ENCODE measurements around the gene KLHL1.

Gene KLHL1

GRCh38 chr13:69999875-70000274 is 108.4 kb downstream of the KLHL1 start:
- DNase-seq: no peak

GRCh38 chr13:69997061-69997460 is 111.2 kb downstream of the KLHL1 start:
- DNase-seq: no peak

DNA sequence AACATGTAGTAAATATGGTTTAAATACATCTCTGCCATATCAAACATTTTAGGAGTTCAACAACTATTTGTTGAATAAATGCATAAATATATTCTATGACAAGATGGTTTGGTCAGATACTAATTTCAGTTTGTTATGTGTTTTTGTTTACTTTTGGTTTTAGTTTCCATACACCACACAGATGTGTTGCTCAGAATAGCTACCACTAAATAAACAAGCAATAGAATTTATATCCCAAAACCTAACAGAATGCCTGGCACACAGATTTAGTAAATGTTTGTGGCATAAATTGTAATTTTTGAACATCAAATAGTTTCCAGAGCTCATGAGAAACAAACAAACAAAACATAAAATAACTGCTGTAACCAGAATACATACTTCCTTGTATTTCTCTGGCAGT is 127.5 kb downstream of the KLHL1 start:
- no peak for DNase-seq

DNA sequence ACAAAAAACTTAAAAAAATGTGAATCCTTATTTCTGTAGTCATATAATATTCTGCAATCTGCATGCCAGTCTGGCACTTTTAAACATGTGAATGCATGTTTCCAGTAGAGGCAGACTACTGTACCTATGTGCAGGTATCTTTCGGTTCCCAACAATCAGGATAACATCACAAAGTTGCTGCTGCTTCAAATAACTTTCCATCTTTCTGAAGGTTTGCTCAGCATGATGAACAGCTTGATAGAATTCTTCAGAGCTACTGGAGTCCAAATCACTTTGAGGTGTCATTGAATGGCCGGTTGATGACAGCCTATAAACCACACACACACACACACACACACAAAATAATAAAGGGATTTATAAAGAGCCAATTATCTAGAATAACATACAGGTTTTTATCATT is 132.8 kb downstream of the KLHL1 start:
- DNase-seq: no peak

DNA sequence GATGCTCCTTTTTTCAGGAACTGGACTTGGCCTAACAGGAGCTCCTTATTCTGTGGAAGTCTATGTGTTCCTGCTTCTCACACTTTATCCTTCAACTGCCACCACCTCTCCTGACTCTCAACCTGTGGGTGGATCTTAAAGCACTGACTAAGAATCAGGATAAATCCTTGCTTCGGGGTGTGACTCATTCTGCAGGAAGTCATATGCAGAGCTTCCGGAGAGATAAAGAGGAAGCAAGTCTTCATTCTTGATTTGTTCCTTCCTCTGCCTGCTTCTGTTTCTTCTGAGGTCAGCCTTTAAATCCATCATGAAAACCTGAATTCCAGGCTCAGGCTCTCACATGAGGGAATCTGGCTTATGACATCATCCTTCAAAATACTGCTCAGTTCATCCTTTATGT is 137.7 kb downstream of the KLHL1 start:
- DNase-seq: no peak

DNA sequence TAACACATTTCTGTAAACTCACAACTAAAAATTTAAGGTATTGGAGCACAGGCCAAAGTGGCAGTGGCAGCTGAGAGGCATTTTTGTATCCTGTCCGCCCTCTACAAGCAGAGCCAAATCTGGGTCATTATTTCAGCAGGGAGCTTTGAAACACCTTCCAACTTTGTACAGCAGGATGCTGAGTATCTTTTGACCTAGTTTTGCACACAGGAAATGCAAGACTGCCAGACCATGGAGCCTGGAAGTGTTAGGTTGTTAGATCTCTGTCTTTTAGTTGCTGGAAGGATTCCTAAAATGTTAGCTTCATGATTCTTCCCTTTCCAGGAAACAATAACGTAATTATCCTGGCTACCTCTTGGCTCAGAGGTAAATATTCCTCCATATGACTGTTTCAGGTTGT is 149.2 kb downstream of the KLHL1 start:
- DNase-seq: no peak

DNA sequence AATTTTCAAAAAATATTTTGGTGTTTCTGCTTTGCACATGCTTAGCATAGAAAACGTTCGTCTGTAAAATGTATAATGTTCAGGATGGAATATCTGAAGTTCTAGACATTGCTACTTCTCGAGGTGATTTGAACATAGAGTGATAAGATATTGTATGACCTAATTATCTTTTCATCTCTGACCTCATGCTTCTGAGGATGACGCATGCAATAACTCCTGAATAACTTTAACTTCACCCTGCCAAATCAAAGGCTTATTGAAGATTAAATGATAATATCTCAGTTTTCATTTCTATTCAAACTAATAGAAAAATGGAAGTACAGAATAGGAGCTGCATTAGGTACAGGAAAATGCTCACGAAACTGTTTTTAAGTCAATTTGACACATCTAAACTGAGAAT is 151.4 kb downstream of the KLHL1 start:
- DNase-seq: no peak

GRCh38 chr13:69956349-69956748 is 151.9 kb downstream of the KLHL1 start:
- no peak for DNase-seq

- DNase-seq: no peak
Measured at GRCh38 chr13:69955271-69955670, 153.0 kb downstream of the KLHL1 start.

DNA sequence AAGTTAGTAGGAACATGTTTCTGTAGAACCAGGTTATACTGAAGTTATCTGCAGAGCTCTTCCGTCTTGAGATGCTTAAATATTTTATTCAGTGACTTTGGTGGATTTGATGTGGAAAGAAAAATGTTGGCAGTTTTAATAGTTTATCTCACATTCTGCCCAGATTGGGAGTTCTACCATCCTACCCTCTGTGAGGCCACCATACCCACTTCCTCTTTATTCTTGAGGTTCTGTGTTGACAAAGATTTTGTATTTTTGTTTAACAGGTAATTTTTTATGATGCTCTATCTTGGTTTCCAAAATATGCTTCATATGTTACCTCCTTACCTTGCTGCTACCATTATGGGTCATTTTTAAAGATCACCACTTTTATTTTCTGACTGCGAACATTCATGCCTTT is 156.8 kb downstream of the KLHL1 start:
- no peak for DNase-seq

- DNase-seq: no peak
Measured at GRCh38 chr13:69950160-69950559, 158.1 kb downstream of the KLHL1 start.

GRCh38 chr13:69948016-69948415 is 160.2 kb downstream of the KLHL1 start:
- no peak for DNase-seq

- DNase-seq: no peak
Measured at GRCh38 chr13:69947582-69947981, 160.7 kb downstream of the KLHL1 start.

- no peak for DNase-seq
Measured at GRCh38 chr13:69946511-69946910, 161.7 kb downstream of the KLHL1 start.

DNA sequence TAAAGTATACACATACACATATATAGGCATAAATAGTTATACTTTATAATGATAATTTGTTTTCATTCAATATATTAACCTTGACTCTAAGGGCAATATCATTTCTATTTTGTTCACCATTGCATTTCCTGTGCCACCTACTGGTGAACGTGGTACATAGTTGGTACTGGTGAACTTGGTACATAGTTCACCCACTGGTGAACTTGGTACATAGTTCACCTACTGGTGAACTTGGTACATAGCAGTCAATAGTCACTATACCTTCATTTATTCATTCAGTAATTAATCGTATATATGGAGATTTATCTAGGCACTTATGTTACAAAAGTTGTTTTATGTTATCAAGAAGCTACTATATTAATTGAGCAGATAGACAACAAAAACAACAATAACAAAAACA is 173.2 kb downstream of the KLHL1 start:
- no peak for DNase-seq

DNA sequence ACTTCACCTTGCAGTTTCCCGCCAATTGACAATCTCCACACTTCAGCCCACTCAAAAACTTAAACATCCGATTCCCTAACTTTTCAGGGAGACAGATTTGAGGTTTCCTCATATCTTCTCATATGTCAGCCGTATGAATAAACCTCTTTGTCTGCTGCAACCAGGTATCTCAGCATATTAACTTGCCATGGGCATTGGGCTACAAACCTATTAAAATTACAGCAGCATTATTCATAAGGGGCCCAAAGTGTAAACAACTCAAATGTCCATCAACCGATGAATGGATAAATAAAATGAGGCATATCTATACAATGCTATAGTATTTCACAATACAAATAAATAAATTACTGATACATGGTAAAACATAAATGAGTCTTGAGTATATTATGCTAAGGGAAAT is 180.0 kb downstream of the KLHL1 start:
- DNase-seq: no peak

- no peak for DNase-seq
Measured at GRCh38 chr13:69921156-69921555, 187.1 kb downstream of the KLHL1 start.

DNA sequence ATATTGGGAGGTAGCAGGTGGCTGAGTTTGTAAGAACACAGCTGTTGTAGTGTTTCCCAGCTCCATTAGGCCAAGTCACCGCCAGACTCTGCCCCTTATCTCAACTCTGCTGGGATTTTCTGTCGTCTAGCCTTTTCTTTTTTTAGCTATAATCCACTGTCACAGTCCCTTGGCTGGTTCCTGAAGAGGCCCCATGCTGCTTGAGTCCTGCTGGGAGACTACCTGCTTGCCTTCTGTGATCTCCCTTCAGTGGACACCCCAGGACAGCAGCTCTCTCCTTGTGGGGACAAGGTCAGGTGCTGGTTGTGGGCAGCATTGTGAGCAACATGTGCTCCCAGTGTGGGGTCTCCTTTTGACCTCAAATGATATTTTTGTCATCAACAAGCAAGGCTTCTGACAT is 195.6 kb downstream of the KLHL1 start:
- no peak for DNase-seq

DNA sequence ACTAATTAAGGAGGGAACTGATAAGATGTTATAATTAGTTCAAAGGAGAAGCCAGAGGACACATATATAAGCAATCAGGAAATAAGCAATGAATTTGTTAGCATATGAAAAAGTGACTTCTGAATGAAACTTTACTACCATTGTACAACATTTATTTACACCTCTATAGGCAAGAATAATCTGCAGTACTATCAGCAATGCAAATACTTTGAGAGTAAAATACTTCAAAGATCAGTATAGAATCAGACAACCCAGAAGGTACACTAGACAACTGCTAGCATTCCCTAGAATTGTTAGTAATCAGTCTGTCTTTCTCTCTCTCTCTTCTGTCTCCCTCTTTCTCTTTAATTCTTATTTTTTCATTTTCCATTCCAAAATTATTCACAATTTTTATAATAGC is 197.5 kb downstream of the KLHL1 start:
- DNase-seq: no peak

GRCh38 chr13:69904784-69905183 is 203.5 kb downstream of the KLHL1 start:
- DNase-seq: no peak

- no peak for DNase-seq
Measured at GRCh38 chr13:69903081-69903480, 205.2 kb downstream of the KLHL1 start.

- DNase-seq: no peak
Measured at GRCh38 chr13:69882451-69882850, 225.8 kb downstream of the KLHL1 start.

- no peak for DNase-seq
Measured at GRCh38 chr13:69879936-69880335, 228.3 kb downstream of the KLHL1 start.

- DNase-seq: no peak
Measured at GRCh38 chr13:69872321-69873047, 235.8 kb downstream of the KLHL1 start.

DNA sequence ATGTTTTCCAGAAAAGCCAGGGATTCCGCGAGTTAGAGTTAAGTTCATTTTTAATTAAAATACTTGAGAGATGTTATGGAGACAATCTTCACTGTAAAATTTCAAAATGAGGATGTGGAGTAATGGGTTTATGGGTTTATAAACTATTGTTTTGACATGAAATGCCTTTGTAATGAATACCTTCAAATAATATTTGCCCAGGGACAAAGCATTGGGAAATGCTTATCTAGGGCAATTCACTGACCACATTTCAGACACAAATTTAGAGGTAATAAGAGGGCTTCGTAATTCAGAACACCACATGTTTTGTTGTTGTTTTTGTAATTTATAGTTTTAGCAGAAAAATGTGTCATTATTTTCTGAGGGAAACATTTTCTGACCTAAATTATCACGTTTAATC is 241.7 kb downstream of the KLHL1 start:
- no peak for DNase-seq
